ENCODE measurements around the gene GAB4.
"Not testable (repeated sequence)": the region's sequence is repeated elsewhere in the genome, so short reads cannot be mapped to it uniquely, and the experiment has no call there.

The GAB4 gene

GRCh38 chr22:16932577-16932976 lies 75.4 kb downstream of the GAB4 start:
- H3K4me3 ChIP-seq (ENCODE audit: low read depth, low read length) = no peak overlapping the region
- TF ChIP-seq CTCF (IDR thresholded peaks at IDR 0.05; ENCODE audit: low read depth, low read length) = no peak

GRCh38 chr22:16925407-16925966 lies 82.5 kb downstream of the GAB4 start:
- H3K4me3 ChIP-seq (ENCODE audit: low read depth, low read length) = no peak overlapping the region
- no peak for TF ChIP-seq CTCF (IDR thresholded peaks at IDR 0.05; ENCODE audit: low read depth, low read length)

GRCh38 chr22:16922706-16923105 lies 85.3 kb downstream of the GAB4 start:
- no peak for TF ChIP-seq CTCF (IDR thresholded peaks at IDR 0.05; ENCODE audit: low read depth, low read length)
- H3K4me3 ChIP-seq (ENCODE audit: low read depth, low read length) = no peak overlapping the region

GRCh38 chr22:16922076-16922475 lies 85.9 kb downstream of the GAB4 start:
- TF ChIP-seq CTCF (IDR thresholded peaks at IDR 0.05; ENCODE audit: low read depth, low read length) = no peak

GRCh38 chr22:16917144-16918003 lies 90.6 kb downstream of the GAB4 start:
- no peak overlapping the region for H3K4me3 ChIP-seq (ENCODE audit: low read depth, low read length)
- TF ChIP-seq CTCF (IDR thresholded peaks at IDR 0.05; ENCODE audit: low read depth, low read length) = no peak

More at GRCh38 chr22:16922076-16922475, 85.9 kb downstream of the GAB4 start:
- H3K4me3 ChIP-seq (ENCODE audit: low read depth, low read length) = no peak overlapping the region

GRCh38 chr22:16915701-16916100 lies 92.3 kb downstream of the GAB4 start:
- TF ChIP-seq CTCF (IDR thresholded peaks at IDR 0.05; ENCODE audit: low read depth, low read length) = no peak
- H3K4me3 ChIP-seq (ENCODE audit: low read depth, low read length) = no peak overlapping the region

GRCh38 chr22:16914911-16915310 lies 93.1 kb downstream of the GAB4 start:
- H3K4me3 ChIP-seq (ENCODE audit: low read depth, low read length) = not testable (repeated sequence)

All from WI38 (cell line).